GM18526 (cell line): ENCODE data around the gene MISP3.

Experiments
- POLR2A ChIP-seq: IDR thresholded peaks from 3 replicates; pipeline ENCODE4 v1.6.1; 2011; ENCODE audit not compliant: insufficient read length; ENCODE audit errors: extremely low read depth

Gene MISP3

DNA sequence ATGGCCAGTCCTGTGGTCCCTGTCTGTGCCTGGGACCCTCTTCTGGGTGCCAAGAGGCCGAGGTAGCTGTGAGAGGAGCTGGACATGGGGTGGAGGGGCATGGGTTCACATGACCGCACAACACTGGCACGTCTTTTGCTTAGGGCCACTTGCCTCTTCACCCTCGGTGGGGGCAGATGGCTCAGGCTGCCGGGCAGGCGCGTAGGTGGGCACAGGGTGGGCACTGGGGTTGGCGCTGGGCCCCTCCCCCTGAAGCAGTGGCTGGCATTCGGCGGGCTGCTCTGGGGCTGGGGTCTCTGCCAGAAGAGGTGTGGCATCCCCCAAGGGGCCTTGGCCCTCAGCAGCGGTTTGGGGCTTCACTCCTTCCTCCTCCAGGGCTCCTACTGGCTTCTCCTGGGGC, 19.1 kb upstream of the MISP3 start:
- no peak for TF ChIP-seq POLR2A

DNA sequence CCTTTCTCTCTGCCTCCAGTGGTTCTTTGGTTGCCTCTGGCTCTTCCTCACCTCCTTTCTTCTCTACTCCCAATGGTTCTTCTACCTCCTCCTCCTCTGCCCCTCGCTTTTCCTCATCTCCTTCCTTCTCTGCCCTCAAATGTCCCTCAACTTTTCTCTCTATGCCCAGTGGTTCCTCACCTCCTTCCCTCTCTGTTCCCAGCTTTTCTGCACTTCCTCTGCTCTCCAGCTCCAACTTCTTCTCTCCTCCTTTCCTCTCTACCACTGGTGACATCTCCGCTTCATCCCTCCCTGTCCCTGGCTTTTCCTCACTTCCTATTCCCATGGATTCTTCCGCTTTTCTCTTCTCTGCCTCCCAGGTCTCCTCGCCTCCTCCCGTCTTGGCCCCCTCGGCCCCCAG, 18.5 kb upstream of the MISP3 start:
- no peak for TF ChIP-seq POLR2A

DNA sequence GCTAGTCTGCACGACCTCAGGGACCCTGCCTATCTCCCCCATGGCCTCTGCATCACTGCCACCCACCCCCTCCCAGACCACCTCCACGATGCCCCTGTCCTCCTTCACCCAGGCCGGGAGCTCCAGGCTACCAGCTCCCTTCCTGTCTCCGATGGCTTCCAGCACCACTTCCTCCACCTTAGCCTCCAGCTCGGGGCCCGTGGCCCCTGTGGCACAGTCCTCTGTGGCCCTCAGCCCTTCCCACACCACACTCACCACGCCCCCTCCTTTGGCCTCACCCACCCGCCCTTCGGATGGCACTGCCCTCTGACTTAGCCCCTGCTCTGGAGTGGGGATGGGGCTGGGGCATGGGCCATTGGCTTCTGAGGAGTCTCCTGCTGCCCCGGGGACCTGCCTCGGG, 17.9 kb upstream of the MISP3 start:
- no peak for TF ChIP-seq POLR2A

DNA sequence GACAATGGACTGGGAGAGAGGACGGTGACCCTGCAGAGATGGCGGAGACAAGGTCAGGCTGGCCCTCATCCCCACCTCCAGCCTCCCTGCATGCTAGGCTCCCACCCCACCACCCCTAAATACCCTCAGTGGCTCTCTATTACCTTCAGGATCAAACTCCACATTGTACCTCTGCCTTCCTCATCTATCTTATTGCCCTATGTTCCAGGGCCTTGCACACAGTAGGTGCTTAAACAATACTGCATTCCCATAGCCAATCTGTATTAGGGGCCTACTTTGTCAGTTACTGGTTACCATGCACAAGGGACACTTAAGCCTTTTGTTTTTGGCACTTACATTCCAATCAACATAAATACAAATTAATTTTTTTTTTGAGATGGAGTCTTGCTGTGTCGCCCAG, 17.2 kb upstream of the MISP3 start:
- TF ChIP-seq POLR2A: no peak

DNA sequence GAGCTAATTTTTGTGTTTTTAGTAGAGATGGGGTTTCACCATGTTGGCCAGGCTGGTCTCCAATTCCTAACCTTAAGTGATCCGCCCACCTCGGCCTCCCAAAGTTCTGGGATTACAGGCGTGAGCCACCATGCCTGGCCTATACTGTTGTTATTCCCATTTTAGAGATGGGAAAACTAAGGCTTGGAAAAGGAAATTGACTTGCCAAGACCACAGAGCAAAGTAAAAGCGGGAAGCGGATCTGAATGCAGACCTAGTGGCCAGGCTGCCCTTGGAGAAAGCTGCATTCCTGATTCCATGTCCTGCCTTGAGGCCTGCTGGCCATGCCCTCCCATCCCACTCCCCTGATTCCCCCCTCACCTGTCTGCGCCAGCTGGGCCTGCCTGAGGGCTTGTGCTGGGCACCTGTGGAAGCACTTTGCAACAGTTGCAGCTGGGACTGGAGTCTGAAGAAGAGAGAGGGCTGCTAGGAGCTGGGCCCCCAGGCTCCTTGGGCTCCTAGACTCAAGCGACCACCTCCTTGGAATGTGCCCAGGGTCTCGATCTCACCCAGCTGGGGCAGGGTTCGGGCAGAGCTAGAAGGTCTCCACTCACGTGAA, 16.4 kb upstream of the MISP3 start:
- TF ChIP-seq POLR2A: no peak

DNA sequence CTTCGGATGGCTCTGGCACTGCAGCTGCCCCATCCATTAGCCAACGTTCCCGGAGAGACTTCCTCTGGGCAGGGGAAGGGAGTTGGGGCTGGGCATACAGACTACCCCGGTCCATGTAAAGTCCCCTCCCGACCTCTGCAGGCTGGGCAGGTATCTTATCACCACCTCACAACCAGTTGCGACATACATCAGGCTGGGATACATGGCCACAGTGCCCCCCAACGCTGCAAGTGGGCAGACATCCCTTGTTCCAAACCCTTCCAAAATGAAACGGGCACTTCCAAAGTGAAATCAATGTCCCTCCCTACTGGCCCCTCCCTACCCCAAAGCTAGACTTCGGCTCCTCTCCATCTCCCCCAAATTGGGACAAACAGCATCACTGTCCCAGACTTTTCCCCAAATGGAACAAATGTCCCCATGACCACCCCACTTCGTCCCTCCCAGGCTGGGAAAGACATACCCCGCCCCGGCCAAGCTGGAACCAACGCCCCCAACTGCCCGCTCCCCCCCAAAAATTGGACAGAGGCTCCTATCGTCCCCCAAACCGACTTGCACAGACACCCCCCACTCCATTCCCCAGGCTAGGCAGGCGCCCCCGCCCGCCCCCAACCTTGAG, 15.7 kb upstream of the MISP3 start:
- no peak for TF ChIP-seq POLR2A

DNA sequence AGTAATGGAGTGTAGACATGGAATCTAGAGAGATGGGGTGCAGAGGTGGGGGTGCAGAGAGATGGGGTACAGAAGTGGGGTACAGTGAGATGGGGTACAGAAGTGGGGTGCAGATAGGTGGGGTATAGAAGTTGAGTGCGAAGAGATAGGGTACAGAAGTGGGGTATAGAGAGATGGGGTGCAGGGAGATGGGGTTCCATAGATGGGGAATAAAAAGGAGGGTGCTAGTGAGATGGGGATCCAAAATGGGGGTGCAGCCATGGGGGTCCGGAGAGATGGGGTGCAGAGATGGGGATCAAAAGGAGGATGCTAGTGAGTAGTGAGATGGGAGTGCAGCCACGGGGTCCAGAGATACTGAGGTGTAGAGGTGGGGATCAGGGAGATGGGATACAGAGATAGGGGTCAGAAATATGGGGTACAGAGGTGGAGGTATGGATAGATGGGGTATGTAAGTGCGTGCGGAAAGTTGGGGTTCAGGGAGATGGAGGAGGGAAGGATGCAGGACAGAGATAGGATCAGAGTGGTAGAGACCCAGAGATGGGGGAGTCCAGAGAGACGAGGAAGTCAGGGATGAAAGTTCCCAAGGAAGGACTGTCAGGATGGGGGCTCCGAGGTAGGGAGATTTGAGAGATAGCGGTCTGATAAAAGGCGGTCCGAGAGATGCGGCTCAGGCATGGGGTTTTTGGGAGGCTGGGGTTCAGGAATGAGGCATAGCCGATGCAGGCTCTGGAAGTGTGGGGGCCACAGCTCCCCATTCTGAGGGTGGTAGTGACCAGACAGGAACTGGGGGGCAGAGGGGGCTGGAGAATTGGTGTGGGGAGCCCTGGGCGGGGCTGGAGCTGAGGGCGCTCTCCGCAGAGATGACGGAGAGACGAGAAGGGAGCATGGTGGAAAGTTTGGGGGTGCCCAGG, 14.1 kb upstream of the MISP3 start:
- TF ChIP-seq POLR2A: no peak

DNA sequence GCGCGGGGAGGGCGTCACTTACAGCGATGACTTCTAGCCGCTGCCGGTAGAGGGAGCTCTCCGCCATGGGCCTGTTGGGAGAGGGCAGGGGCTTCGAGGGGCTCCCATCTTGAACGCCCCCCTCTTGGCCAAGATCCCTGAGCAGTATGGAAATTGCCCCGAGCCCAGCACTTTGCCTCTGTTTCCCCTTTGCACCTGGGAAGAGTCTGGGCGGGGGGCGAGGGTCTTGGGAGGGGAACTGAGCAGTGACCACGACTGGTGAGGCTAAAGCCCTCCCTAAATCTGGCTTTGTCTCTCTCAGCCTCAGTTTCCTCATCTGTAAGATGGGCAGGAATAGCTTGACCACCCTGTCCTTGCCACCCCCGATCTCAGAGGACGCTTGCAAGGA, 13.5 kb upstream of the MISP3 start:
- no peak for TF ChIP-seq POLR2A

GRCh38 chr19:14059652-14060155, 12.9 kb upstream of the MISP3 start:
- no peak for TF ChIP-seq POLR2A

GRCh38 chr19:14061081-14061749, 11.4 kb upstream of the MISP3 start:
- TF ChIP-seq POLR2A: no peak

DNA sequence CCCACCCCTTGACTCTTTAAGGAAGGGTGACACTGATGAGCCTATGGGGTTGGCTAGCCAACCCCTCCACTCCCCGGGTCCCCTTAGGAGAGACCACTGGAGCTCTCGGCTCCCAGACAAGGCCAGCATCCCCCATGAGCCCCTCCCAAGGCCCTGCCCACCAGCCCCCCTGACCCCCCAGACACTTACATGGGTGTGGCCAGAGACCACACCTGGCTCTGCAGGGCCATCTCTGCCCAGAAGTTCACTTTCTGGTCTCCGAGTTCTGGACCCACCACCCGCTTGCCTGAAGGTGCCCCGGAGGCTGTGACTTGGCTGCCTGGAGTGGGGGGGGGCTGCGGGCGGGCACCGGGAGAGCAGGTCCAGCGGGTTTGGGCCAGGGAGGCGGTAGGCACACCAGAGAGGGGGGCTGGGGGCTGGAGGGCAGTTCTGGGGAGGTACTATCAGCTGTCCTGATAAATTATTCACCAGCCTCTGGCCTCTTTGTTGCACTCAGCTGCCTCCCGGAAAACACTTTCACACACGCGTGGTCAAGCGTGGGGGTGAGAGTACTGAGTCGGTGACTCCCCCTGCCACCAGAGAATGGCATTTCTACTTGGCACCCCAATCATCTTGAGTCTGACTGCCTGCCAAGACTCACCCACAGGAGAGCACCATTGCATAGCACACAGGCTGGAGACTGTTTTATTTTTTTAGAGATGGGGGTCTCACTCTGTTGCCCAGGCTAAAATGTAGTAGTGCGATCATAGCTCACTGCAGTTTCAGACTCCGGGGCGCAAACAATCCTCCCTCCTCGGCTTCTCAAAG, 10.6 kb upstream of the MISP3 start, which contains the start of gene PALM3:
TSS of gene PALM3 (minus strand) at position 326 of the 807 bp plus-strand sequence. CDS start at position 230, 96 bp downstream.
- TF ChIP-seq POLR2A: no peak

GRCh38 chr19:14062558-14062855, 10.1 kb upstream of the MISP3 start:
- no peak for TF ChIP-seq POLR2A

DNA sequence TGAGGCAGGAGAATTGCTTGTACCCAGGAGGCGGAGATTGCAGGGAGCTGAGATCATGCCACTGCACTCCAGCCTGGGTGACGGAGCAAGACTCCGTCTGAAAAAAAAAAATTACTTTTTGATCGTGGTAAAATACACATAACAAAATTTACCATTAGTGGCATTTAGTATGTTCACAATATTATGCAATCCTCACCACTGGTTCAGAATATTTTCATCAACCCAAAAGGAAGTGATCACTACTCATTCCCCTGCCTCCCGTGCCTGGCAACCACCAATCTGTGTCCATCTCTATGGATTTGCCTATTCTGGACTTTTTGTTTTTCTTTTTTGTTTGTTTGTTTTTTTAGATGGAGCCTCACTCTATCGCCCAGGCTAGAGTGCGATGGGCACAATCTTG, 9.5 kb upstream of the MISP3 start:
- TF ChIP-seq POLR2A: no peak

- no peak for TF ChIP-seq POLR2A
Measured at GRCh38 chr19:14066134-14066533, 6.5 kb upstream of the MISP3 start.
